Activated CD8-positive, alpha-beta memory T cell treated with anti-CD3 and anti-CD28 coated beads for 36 hours (primary cell): ENCODE results near the gene TNIK. TPM values are rescaled to one million over a fixed set of nuclear protein-coding genes. Genes with fewer than 3 reads are reported as not detected.

ENCODE experiments used
- CTCF ChIA-PET: fragments of 350-600 bp; sonication (Branson Sonifier 250); formaldehyde crosslinking; loops from one replicate; lab custom pipeline; 2021; ENCODE audit warnings: antibody characterized with exemption; lab: Charles Lee
- POLR2A ChIA-PET: fragments of 350-600 bp; sonication (Branson Sonifier 250); formaldehyde crosslinking; loops from one replicate; lab custom pipeline; 2021; ENCODE audit warnings: antibody characterized with exemption; lab: Charles Lee
- total RNA-seq, 2 experiments: library from RNA; stranded (reverse); gene quantifications; one replicate each; pipeline ENCODE4 v1.2.3, GENCODE V29; 2021

TNIK gene
- total RNA-seq, 2 experiments from 2014 or later: 15.4 to 17.8 TPM

DNA sequence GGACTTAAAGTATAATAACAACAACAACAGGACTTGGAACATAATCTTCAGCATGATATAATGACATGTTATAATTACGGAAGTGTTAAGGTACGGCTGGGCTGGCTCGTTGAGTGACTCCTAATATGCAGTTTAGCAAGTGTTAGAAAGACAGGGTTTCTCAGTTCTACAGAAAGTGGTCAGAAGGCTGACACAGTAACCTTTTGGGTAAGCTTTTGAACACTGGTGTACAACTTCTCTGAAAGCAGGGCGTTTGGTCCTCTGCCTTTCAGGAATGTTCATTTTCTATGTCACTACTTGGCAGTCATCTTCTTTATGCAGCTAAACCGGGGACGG lies 300.4 kb downstream of the TNIK start:
- POLR2A ChIA-PET: no interaction called here
- CTCF ChIA-PET: no interaction called here

GRCh38 chr3:171159024-171159821 lies 301.0 kb downstream of the TNIK start:
- CTCF ChIA-PET: no interaction called here

GRCh38 chr3:171157980-171158379 lies 302.2 kb downstream of the TNIK start:
- CTCF ChIA-PET: no interaction called here
- POLR2A ChIA-PET: no interaction called here

More at GRCh38 chr3:171159024-171159821, 301.0 kb downstream of the TNIK start:
- POLR2A ChIA-PET: no interaction called here

DNA sequence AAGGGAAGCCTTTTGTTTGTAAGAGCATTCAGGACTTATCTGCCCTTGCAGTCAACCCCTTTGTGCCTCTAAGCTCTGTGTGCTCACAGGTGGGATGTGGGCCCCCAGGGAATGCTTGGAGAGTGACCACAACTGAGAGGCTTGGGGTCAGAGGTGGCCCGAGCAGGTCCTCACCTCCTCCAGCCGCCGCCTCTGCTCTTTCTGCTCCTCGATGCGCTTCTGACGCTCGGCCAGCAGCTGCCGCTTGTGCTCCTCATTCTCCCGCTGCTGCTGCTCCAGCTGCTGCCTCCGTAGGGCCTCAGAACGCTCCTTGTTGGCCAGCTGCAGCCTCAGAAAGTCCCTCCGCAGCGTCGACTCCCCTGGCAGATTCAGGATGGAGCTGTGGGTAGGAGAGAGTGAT lies 302.9 kb downstream of the TNIK start:
- CTCF ChIA-PET: no interaction called here

GRCh38 chr3:171156401-171157010 lies 303.7 kb downstream of the TNIK start:
- CTCF ChIA-PET: no interaction called here
- POLR2A ChIA-PET: no interaction called here

More for the DNA sequence above, 302.9 kb downstream of the TNIK start:
- POLR2A ChIA-PET: no interaction called here

- CTCF ChIA-PET: no interaction called here
- POLR2A ChIA-PET: no interaction called here
Measured at GRCh38 chr3:171155122-171155700, 305.0 kb downstream of the TNIK start.

DNA sequence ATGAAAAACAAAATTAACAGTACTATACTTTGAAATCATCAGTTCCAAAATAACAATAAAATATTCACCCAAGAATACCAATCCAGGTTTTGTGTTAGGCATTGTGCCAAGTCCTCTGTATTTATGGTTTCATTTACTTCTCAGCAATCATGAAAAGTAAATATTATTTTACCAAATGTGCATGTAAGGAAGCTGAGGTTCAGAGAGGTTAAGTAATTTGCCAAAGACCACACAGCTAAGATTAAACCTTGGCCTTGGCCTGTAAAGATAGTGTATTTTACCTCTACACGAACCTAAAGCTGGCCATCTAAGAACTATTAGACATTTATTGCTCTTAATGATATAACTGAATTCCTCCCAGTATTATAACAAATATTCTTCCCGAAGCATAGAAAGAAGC lies 309.3 kb downstream of the TNIK start:
- ChIA-PET CTCF (no interaction called here), POLR2A (no interaction called here)

- POLR2A ChIA-PET: no interaction called here
- CTCF ChIA-PET: no interaction called here
Measured at GRCh38 chr3:171149526-171150116, 310.6 kb downstream of the TNIK start.

GRCh38 chr3:171145798-171146197 lies 314.4 kb downstream of the TNIK start:
- CTCF ChIA-PET: interaction anchor here (0.7 kb wide), 1 partner anchor 314 kb away, joined by 3 read pairs; the partner anchor contains the start of gene TNIK
- POLR2A ChIA-PET: no interaction called here

- ChIA-PET CTCF (no interaction called here), POLR2A (no interaction called here)
Measured at GRCh38 chr3:171142985-171143384, 317.2 kb downstream of the TNIK start.

GRCh38 chr3:171140246-171140645 lies 320.0 kb downstream of the TNIK start:
- ChIA-PET CTCF (no interaction called here), POLR2A (no interaction called here)

GRCh38 chr3:171138027-171138426 lies 322.2 kb downstream of the TNIK start:
- POLR2A ChIA-PET: no interaction called here
- CTCF ChIA-PET: no interaction called here

DNA sequence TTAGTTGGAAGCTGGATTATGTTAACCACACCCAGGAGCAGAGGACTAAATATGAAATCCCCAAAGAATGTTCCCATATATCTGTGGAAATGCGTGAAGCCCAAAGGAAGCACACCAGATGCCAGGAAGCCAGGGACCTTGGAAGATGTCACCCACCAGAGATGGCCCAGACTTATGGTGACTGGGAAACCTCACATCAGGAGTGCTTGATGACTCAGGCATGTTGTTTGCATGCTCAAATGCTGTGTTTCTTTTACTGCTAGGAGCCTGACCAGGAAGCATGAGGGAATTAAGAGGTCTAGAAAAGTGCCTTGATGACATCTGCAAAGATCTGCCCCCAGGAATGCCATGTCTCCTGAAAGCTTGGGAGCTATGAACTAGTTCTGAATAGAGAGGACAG lies 324.7 kb downstream of the TNIK start:
- CTCF ChIA-PET: no interaction called here
- POLR2A ChIA-PET: no interaction called here

GRCh38 chr3:171133796-171134569 lies 326.2 kb downstream of the TNIK start:
- ChIA-PET CTCF (interaction anchor here (0.6 kb wide), 1 partner anchor 433 kb away, joined by 4 read pairs; no protein-coding TSS in a partner anchor), POLR2A (no interaction called here)

DNA sequence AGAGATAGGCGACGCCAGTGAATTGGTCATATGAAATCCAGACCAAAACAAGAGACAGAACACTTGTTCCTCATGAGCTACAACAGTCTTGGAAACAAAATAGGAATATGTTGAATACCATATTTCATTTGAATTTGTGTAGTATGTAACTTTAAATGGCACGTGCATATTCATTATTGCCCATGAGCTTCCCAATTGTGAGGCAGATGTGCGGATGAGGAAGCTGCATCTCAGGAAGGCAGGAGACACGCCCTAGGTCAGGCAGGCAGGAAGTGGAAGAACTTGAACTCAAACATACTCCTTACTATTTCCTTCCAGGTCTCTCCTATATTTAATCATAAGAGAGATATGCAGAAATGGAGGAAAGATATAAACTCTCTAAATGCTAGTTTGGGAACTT lies 326.9 kb downstream of the TNIK start:
- ChIA-PET POLR2A (no interaction called here), CTCF (no interaction called here)

GRCh38 chr3:171132873-171133272 lies 327.3 kb downstream of the TNIK start:
- POLR2A ChIA-PET: no interaction called here
- CTCF ChIA-PET: no interaction called here

GRCh38 chr3:171129827-171130226 lies 330.4 kb downstream of the TNIK start:
- CTCF ChIA-PET: no interaction called here
- POLR2A ChIA-PET: no interaction called here

DNA sequence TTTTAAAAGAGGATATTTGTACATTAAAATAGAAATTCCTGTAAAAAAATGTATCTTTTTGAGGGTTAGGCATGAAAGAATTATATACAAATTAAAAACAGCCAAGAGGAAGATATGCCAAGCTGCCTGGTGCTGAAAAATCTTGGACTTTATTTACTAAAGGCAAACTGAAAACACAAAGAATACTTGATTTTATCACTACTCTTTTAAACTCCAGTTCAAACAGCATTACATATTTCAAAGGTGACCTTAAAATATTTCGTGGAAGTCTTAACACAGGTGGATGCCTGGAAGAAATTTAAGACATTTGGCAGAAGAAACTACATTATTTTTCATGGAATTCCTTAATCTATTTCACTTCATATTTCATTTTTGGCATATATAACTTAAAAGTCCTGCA lies 332.6 kb downstream of the TNIK start:
- POLR2A ChIA-PET: no interaction called here

DNA sequence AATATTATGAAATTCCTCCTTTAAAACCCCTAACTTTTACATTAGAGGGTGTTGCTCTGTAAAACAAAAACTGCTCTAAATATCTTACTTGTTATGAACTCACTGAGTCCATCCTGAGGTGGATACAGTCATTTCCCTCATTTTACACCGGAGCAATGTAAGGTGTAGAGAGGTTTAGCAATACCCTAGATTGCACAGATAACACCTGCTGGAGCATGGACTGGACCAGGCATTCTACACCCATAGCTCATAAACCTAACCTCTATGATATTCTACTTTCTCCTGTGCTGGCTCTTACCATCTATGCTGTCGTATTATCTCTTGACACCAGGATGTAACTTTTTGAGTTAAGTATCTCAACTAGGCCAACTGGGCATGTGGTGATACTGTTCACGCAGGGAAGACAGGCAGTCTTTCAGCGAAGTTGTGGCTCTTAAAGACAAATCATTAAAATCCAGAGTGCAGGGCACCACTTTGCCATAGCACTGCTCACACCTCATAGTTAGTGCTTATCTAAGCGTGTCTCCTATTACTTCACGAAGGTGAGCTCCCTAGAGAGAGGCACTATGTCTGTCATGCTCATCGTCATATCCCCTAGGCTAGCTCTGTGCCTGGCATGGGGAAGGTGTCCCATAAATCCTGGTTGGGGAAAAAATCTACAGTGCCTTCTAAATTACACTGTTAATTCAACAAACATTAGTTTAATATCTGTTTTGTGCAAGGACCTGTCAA lies 333.6 kb downstream of the TNIK start:
- ChIA-PET CTCF (no interaction called here), POLR2A (no interaction called here)

More for the DNA sequence above, 332.6 kb downstream of the TNIK start:
- CTCF ChIA-PET: no interaction called here
